T-helper 17 cell (primary cell): ENCODE results near the gene PIGH. TPM values are rescaled to one million over a fixed set of nuclear protein-coding genes. Genes with fewer than 3 reads are reported as not detected.
A peak's percentile ranks its signal among the peaks of the same experiment; 100 is the strongest.
"Not testable (repeated sequence)": the region's sequence is repeated elsewhere in the genome, so short reads cannot be mapped to it uniquely, and the experiment has no call there.

Experiments
- ATAC-seq: fragments of 150-1000 bp; cut with Tn5 transposase; 2 replicates; pipeline ENCODE4 v1.10.0; 2021; ENCODE audit warnings: mild to moderate bottlenecking, moderate library complexity
- DNase-seq, 3 donors: peaks; one replicate each; pipeline versions ENCODE4 v3.0.0 to v3.0.0-alpha.2; 2020 to 2021
- H3K9me3 ChIP-seq: one replicate; pipeline ENCODE4 v1.7.0; 2013; ENCODE audit warnings: low read length, mild to moderate bottlenecking; ENCODE audit not compliant: control insufficient read depth, poor library complexity, severe bottlenecking
- H3K27ac Mint-ChIP-seq: one replicate; pipeline ENCODE4 v1.8.0; 2022; ENCODE audit warnings: mild to moderate bottlenecking, moderate library complexity, mixed read lengths
- H3K27me3 Mint-ChIP-seq: one replicate; pipeline ENCODE4 v1.8.0; 2022; ENCODE audit warnings: mixed read lengths
- H3K36me3 Mint-ChIP-seq: one replicate; pipeline ENCODE4 v1.8.0; 2022; ENCODE audit warnings: low read depth, mixed read lengths
- H3K4me1 Mint-ChIP-seq: one replicate; pipeline ENCODE4 v1.8.0; 2022; ENCODE audit warnings: mild to moderate bottlenecking, mixed read lengths
- H3K4me3 Mint-ChIP-seq: one replicate; pipeline ENCODE4 v1.8.0; 2022; ENCODE audit warnings: mild to moderate bottlenecking, moderate library complexity, mixed read lengths
- total RNA-seq, 4 donors: library from RNA in 2 of 4; stranded (reverse) in 2 of 4; gene quantifications; one replicate each; pipeline ENCODE4 v1.2.3 and lab custom pipeline; 2022 to 2026

PIGH gene
- total RNA-seq, 2 donors from 2014 or later, result 34.2 to 39.1 TPM

- no peak overlapping the region for H3K27ac Mint-ChIP-seq
- no peak for ATAC-seq
- DNase-seq, result no peak
- H3K36me3 Mint-ChIP-seq, result peaks cover 2% of the 10 kb centered on the region
- no peaks in the 10 kb centered on the region for H3K9me3 ChIP-seq
- no peak overlapping the region for H3K4me3 Mint-ChIP-seq
- peaks cover 4% of the 10 kb centered on the region for H3K4me1 Mint-ChIP-seq
- H3K27me3 Mint-ChIP-seq, result peaks cover 52% of the 10 kb centered on the region
These were observed 55.5 kb downstream of the PIGH start for GRCh38 chr14:67544590-67544989.

- not testable (repeated sequence) for H3K36me3 Mint-ChIP-seq, H3K27ac Mint-ChIP-seq, H3K4me3 Mint-ChIP-seq, DNase-seq, H3K9me3 ChIP-seq, ATAC-seq, H3K4me1 Mint-ChIP-seq
- H3K27me3 Mint-ChIP-seq, result peaks cover 54% of the 10 kb centered on the region
These were observed 57.4 kb downstream of the PIGH start for GRCh38 chr14:67542620-67543019.

GRCh38 chr14:67541448-67542387 lies 58.4 kb downstream of the PIGH start:
- no peaks in the 10 kb centered on the region for H3K9me3 ChIP-seq
- Mint-ChIP-seq H3K27ac (peak overlapping the region; percentile 6), H3K36me3 (no peaks in the 10 kb centered on the region), H3K4me3 (peak overlapping the region; percentile 83), H3K4me1 (peaks cover 4% of the 10 kb centered on the region), H3K27me3 (peaks cover 54% of the 10 kb centered on the region)
- ATAC-seq, result peak; percentile 32
- DNase-seq, result no peak

Other genes with a start within 250 kb of the PIGH start
- gene ATP6V1D, start 240.5 kb downstream of the PIGH start, total RNA-seq, result 10 to 100 TPM; 41.0 to 47.4 TPM
- gene EIF2S1, start 239.9 kb downstream of the PIGH start, total RNA-seq, result 10 to 100 TPM; 38.4 to 49.7 TPM
- 1 to 10 TPM; 1.7 to 2.1 TPM for gene PLEK2, start 188.1 kb downstream of the PIGH start, total RNA-seq
- gene TMEM229B, start 111.5 kb downstream of the PIGH start, total RNA-seq, result 10 to 100 TPM; 12.7 to 15.2 TPM
- under 1 TPM in 1 of 2 donors, not detected in 1; 0.12 TPM for gene PLEKHH1, start 67.0 kb downstream of the PIGH start, total RNA-seq
- 1 to 10 TPM; 5.1 to 5.2 TPM for gene ARG2, start 19.7 kb upstream of the PIGH start, total RNA-seq
- 10 to 100 TPM; 41.2 to 48.1 TPM for gene VTI1B, start 74.4 kb upstream of the PIGH start, total RNA-seq
- 10 to 100 TPM; 23.4 to 34.4 TPM for gene RDH11, start 95.5 kb upstream of the PIGH start, total RNA-seq
- gene RDH12, start 101.6 kb upstream of the PIGH start, total RNA-seq, result not detected
- gene ZFYVE26, start 216.3 kb upstream of the PIGH start, total RNA-seq, result 10 to 100 TPM; 25.0 to 29.9 TPM
- 10 to 100 TPM; 17.0 to 20.7 TPM for gene RAD51B, start 219.5 kb upstream of the PIGH start, total RNA-seq